ENCODE data around the gene ADPRHL1. TPM values are rescaled to one million over a fixed set of nuclear protein-coding genes. Genes with fewer than 3 reads are reported as not detected.

ADPRHL1 gene
- total and polyA plus RNA-seq, 4 donors, result 0.28 to 0.67 (median 0.55) TPM

DNA sequence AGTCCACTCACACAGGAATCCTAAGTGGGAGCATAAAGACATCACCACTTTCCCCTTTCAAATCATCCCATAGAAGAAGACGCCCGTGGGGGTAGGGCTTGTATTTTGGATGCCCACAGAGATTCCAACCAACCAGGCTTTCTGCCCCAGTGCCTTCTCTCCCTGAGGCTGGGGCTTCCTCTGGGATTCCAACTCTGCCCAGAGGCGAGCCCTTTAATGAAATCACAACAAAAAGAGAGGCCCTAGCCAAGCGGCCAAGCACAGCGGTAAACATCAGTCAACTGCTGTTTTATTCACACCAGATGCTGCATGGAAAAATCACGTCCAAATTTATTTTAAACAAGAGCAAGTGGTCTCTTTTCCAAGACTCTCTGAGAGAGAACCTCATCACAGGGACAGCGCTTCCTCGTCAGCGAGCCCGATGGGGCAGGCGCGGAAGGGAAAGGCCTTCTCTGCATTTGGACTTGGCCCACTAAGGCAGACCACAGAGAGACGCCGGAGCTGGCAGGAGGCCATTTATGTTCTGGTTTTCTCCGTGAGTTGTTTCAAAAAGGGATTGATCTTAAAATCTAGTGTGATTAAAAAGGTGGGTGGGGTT lies 31.5 kb downstream of the ADPRHL1 start (continued):
- TF ChIP-seq TAF1 (conservative IDR thresholded peaks at IDR 0.05), result no peak
- no peak for TF ChIP-seq YY1 (IDR thresholded peaks at IDR 0.05)
- no peak for TF ChIP-seq GABPA (IDR thresholded peaks at IDR 0.05 in 1 of 2, conservative IDR thresholded peaks at IDR 0.05 in 1 of 2)
- no peak for TF ChIP-seq JUND (IDR thresholded peaks at IDR 0.05)
- TF ChIP-seq SP1 (IDR thresholded peaks at IDR 0.05), result no peak
- TF ChIP-seq, protein P1, sequence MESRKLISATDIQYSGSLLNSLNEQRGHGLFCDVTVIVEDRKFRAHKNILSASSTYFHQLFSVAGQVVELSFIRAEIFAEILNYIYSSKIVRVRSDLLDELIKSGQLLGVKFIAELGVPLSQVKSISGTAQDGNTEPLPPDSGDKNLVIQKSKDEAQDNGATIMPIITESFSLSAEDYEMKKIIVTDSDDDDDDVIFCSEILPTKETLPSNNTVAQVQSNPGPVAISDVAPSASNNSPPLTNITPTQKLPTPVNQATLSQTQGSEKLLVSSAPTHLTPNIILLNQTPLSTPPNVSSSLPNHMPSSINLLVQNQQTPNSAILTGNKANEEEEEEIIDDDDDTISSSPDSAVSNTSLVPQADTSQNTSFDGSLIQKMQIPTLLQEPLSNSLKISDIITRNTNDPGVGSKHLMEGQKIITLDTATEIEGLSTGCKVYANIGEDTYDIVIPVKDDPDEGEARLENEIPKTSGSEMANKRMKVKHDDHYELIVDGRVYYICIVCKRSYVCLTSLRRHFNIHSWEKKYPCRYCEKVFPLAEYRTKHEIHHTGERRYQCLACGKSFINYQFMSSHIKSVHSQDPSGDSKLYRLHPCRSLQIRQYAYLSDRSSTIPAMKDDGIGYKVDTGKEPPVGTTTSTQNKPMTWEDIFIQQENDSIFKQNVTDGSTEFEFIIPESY (IDR thresholded peaks at IDR 0.05), result no peak
- TF ChIP-seq EGR1 (IDR thresholded peaks at IDR 0.05; ENCODE audit: low read depth in 2 of 2), result no peak
- no peak for TF ChIP-seq FOXA2 (IDR thresholded peaks at IDR 0.05)
- TF ChIP-seq FOXA1 (IDR thresholded peaks at IDR 0.05), result no peak
- TF ChIP-seq, protein P2, sequence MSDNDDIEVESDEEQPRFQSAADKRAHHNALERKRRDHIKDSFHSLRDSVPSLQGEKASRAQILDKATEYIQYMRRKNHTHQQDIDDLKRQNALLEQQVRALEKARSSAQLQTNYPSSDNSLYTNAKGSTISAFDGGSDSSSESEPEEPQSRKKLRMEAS (IDR thresholded peaks at IDR 0.05), result no peak
- TF ChIP-seq NR2F2 (IDR thresholded peaks at IDR 0.05), result no peak

DNA sequence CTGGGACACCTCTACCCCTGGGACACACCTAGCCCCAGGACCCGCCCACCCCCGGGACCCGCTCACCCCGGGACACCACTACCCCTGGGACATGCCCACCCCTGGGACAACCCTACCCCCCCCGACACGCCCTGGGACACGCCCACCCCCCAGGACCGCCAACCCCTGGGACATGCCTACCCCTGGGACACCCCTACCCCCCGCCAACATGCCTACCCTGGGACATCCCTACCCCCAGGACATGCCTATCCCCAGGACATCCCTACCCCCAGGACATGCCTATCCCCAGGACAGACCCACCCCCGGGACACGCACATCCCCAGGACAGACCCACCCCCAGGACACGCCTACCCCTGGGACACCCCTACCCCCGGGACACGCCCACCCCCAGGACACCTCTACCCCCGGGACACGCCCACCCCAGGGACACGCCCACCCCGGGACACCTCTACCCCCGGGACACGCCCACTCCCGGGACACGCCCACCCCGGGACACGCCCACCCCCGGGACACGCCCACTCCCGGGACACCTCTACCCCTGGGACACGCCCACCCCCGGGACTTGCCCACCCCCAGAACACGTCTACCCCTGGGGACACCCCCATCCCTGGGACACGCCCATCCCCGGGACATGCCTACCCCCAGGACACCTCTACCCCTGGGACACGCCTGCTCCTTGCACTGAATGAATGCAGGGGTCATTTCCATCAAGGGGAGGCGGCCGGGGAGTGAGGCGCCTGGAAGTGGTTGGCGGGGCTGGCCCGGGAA lies 32.3 kb downstream of the ADPRHL1 start:
- H3K27ac ChIP-seq (ENCODE audit: low read depth in 1 of 2, low read length in 2 of 2), result no peak overlapping the region
- H3K9me3 ChIP-seq (ENCODE audit: control insufficient read depth in 4 of 4, low read length in 3 of 4), result no peaks in the 10 kb centered on the region
- TF ChIP-seq, protein P3, sequence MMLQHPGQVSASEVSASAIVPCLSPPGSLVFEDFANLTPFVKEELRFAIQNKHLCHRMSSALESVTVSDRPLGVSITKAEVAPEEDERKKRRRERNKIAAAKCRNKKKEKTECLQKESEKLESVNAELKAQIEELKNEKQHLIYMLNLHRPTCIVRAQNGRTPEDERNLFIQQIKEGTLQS (IDR thresholded peaks at IDR 0.05), result no peak
- TF ChIP-seq, protein P1 (IDR thresholded peaks at IDR 0.05), result no peak
- TF ChIP-seq, protein P4, sequence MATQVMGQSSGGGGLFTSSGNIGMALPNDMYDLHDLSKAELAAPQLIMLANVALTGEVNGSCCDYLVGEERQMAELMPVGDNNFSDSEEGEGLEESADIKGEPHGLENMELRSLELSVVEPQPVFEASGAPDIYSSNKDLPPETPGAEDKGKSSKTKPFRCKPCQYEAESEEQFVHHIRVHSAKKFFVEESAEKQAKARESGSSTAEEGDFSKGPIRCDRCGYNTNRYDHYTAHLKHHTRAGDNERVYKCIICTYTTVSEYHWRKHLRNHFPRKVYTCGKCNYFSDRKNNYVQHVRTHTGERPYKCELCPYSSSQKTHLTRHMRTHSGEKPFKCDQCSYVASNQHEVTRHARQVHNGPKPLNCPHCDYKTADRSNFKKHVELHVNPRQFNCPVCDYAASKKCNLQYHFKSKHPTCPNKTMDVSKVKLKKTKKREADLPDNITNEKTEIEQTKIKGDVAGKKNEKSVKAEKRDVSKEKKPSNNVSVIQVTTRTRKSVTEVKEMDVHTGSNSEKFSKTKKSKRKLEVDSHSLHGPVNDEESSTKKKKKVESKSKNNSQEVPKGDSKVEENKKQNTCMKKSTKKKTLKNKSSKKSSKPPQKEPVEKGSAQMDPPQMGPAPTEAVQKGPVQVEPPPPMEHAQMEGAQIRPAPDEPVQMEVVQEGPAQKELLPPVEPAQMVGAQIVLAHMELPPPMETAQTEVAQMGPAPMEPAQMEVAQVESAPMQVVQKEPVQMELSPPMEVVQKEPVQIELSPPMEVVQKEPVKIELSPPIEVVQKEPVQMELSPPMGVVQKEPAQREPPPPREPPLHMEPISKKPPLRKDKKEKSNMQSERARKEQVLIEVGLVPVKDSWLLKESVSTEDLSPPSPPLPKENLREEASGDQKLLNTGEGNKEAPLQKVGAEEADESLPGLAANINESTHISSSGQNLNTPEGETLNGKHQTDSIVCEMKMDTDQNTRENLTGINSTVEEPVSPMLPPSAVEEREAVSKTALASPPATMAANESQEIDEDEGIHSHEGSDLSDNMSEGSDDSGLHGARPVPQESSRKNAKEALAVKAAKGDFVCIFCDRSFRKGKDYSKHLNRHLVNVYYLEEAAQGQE (IDR thresholded peaks at IDR 0.05), result no peak
- no peaks in the 10 kb centered on the region for H3K4me1 ChIP-seq (ENCODE audit: control insufficient read depth in 4 of 4, insufficient read depth in 4 of 4, low read length in 3 of 4)
- DNase-seq (ENCODE audit: low spot score), result no peak
- no peaks in the 10 kb centered on the region for H3K36me3 ChIP-seq (ENCODE audit: control insufficient read depth in 4 of 4, insufficient read depth in 3 of 4, low read depth in 1 of 4, low read length in 3 of 4)
- H3K9ac ChIP-seq (ENCODE audit: low read depth in 1 of 2, low read length in 2 of 2), result no peak overlapping the region
- H3K4me3 ChIP-seq (ENCODE audit: low read depth in 1 of 3, low read length in 3 of 3), result no peak overlapping the region
- 74% methylated on average over 37 of the region's 38 CpGs for WGBS
- H3K27me3 ChIP-seq (ENCODE audit: control insufficient read depth in 4 of 4, insufficient read depth in 4 of 4, low read length in 3 of 4), result no peaks in the 10 kb centered on the region
